NCI-H1105 treated with DMSO at 0.1 percent for 48 hours (cell line): ENCODE measurements around the gene MTURN.

Experiments
- DNase-seq: peaks from one replicate; lab custom pipeline; 2025; lab: John Stamatoyannopoulos, UW

The MTURN gene

GRCh38 chr7:30162622-30163124, 27.9 kb downstream of the MTURN start:
- peak; percentile 87 for DNase-seq

- DNase-seq: peak; percentile 74
These were observed 28.6 kb downstream of the MTURN start for GRCh38 chr7:30163231-30163894.

GRCh38 chr7:30164567-30164966, 29.8 kb downstream of the MTURN start:
- DNase-seq: peak; percentile 75

GRCh38 chr7:30165590-30165989, 30.8 kb downstream of the MTURN start:
- no peak for DNase-seq

- peak; percentile 17 for DNase-seq
These were observed 31.5 kb downstream of the MTURN start for GRCh38 chr7:30166155-30166840.

GRCh38 chr7:30166841-30167235, 32.1 kb downstream of the MTURN start:
- no peak for DNase-seq

GRCh38 chr7:30167901-30168300, 33.1 kb downstream of the MTURN start:
- no peak for DNase-seq

- DNase-seq: no peak
These were observed 34.2 kb downstream of the MTURN start for GRCh38 chr7:30168835-30169573.

GRCh38 chr7:30169579-30169978, 34.8 kb downstream of the MTURN start:
- DNase-seq: no peak

GRCh38 chr7:30170476-30171205, 35.9 kb downstream of the MTURN start:
- no peak for DNase-seq

- DNase-seq: no peak
These were observed 37.1 kb downstream of the MTURN start for GRCh38 chr7:30171766-30172447.

GRCh38 chr7:30172451-30172850, 37.7 kb downstream of the MTURN start:
- DNase-seq: peak; percentile 20

GRCh38 chr7:30173058-30173897, 38.5 kb downstream of the MTURN start:
- DNase-seq: peak; percentile 90

GRCh38 chr7:30175180-30175579, 40.4 kb downstream of the MTURN start:
- peak; percentile 40 for DNase-seq

GRCh38 chr7:30175636-30176147, 40.9 kb downstream of the MTURN start:
- DNase-seq: no peak

GRCh38 chr7:30176463-30177109, 41.8 kb downstream of the MTURN start:
- DNase-seq: no peak

- no peak for DNase-seq
These were observed 42.4 kb downstream of the MTURN start for GRCh38 chr7:30177186-30177585.

- DNase-seq: no peak
These were observed 43.2 kb downstream of the MTURN start for GRCh38 chr7:30177965-30178364.

- DNase-seq: no peak
These were observed 44.1 kb downstream of the MTURN start for GRCh38 chr7:30178748-30179436.
